NCI-H446 (cell line): ENCODE data around the gene C5orf15.
"Not testable (repeated sequence)": the region's sequence is repeated elsewhere in the genome, so short reads cannot be mapped to it uniquely, and the experiment has no call there.

Experiments used
- DNase-seq, 2 experiments: peaks; one replicate each; lab custom pipeline; 2025; lab: John Stamatoyannopoulos, UW

The C5orf15 gene

DNA sequence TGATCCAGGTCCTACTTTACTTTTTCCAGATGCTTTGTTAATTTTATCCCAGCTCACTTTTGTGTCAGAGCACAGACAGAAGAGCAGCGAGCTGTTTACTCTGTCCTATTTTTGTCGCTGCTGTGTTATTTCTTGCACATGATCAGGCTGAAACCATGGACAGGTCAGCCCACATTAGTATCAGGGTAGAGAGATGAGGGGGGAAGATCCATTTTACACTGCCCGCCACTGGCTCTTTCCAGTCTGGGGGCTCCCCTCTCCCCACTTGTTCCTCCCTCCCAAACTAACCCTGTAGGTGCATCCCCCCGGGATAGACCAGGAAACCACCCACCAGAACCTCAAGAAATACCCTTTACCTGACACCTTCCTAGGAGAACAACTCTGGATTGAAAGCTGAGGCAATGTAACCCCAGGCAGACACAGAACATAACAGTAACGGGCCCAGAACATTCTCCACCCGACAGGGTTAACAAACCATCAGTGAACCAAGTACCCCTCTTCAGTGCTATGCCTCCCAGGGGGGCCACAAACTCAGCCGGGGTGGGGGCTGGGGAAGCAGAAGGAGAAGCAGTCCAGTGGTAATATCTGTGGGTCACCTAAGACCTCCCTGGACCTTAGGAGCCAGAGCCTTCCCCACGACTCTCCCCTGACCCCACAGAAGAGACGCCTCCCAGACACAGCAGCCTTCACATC, 26.0 kb upstream of the C5orf15 start:
- DNase-seq: no peak

GRCh38 chr5:133993185-133993936, 24.9 kb upstream of the C5orf15 start:
- peak in 1 of 2 experiments; percentile 47 for DNase-seq

- DNase-seq: no peak
Observed at GRCh38 chr5:133992429-133993155, 24.2 kb upstream of the C5orf15 start.

DNA sequence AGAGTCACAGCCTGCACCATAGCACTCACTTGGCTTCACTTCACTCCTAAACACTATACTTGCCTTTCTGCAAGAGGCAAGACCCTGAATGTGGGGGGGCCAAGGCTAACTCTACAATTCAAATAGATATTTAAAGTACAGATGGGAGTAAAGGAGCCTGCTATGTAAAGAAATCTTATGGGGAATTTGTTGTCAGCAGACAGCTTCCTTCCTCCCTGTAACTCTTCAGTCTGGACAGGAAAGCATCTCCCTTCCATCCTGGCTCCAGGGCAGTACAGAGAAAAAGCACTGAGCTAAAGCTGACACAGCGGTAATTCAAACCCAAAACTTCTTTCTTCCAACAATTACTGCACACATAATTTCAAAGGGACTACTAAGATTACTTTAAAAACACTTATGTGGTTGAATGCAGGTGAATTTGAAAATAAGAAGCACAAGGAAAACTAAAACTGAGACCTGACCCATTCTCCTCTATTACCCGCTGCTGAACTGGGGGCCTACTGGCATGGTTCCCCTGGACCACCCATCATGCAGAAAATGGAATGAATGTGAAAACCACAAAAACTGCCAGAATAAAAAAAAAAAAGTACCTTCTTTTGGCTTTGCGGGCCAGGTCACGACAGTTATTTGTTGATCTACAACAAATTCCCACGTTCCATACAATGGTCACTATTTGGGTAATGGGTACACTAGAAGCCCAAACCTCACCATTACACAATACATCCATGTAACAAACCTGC, 22.9 kb upstream of the C5orf15 start:
- DNase-seq: no peak

GRCh38 chr5:133990396-133990795, 22.0 kb upstream of the C5orf15 start:
- DNase-seq: no peak

- DNase-seq: no peak
Observed at GRCh38 chr5:133985540-133986180, 17.2 kb upstream of the C5orf15 start.

DNA sequence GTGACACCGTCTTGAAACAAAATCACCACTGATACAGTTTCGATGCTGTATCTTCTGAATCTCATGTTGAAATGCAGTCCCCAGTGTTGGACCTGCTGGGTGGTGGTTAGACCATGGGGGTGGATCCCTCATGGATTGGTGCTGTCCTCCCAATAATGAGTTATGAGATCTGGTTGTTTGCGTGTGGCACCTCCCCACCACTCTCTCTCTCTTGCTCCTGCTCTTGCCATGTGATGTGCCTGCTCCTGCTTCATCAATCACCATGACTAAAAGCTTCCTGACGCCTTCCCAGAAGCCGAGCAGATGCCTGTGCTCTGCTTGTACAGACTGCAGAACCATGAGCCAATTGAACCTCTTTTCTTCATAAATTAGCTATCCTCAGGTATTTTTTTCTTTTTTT, 15.2 kb upstream of the C5orf15 start:
- no peak for DNase-seq

- no peak for DNase-seq
Observed at GRCh38 chr5:133981714-133982113, 13.3 kb upstream of the C5orf15 start.

GRCh38 chr5:133980652-133981051, 12.2 kb upstream of the C5orf15 start:
- no peak for DNase-seq

DNA sequence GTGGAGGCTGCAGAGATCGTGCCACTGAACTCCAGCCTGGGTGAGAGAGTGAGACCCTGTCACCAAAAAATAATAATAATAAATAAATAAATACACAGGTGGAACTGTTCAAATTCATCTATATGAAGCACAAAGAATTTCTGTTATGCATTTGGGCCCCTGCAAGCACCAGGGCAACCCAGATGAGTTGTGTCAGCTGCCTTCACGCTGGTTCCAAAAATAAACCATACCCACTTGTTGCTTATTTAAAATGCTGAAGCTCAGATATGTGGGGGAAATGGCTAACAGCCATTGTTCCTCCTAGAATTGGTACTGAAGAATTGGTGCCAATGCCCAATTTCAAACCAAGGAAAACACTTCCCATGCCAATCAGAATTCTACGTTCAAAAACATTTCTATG, 10.5 kb upstream of the C5orf15 start:
- DNase-seq: no peak

- no peak for DNase-seq
Observed at GRCh38 chr5:133977858-133978257, 9.4 kb upstream of the C5orf15 start.

DNA sequence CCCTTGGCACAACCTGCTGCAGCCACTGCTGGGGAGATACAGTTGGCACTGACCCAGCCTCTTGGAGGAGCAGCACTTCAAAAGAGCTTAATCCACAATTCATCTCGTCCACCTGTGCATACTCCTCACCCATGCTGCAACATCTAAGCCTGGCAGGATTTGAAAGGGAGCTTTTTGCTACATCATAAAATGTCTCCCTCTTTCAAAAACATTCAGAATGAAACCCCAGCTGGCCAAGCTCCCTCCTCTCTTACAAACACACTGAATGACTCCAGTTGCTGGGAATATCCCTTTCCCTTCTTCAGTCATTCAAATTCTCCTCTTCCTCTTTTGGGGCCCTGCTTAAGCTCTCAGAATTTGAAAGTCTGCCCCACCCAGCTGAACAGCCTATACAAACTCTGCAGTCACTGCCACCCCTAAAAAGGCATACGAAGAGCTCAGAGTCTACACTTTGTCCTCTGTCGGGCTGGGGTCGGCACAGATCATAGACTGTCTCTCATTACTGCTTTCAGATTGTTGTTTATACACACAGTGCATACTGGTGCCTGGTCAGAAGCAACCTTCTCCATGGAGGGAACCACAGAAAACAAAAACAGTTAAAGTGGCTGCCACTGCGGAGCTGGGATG, 8.8 kb upstream of the C5orf15 start:
- DNase-seq: peak in 1 of 2 experiments; percentile 9

- not testable (repeated sequence) for DNase-seq
Observed at GRCh38 chr5:133975546-133975945, 7.1 kb upstream of the C5orf15 start.

DNA sequence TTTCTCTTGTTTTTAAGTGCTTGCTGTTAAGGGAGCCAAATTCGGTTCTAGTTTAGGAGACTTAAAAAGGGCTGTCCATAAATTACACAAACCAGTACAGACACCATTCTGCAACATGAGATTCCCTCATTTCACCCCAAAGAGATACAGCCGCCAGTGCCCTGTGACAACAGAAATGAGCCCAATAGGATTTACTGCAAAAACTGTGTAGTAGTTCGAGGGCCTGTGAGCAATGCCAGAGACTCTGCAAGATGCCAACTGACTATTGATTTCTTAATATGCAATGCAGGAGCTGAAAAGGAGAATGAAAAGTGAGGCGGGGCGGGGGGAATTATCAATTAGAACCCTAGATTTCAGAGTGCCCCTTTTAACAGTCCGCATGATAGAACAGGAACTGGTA, 5.7 kb upstream of the C5orf15 start:
- no peak for DNase-seq

DNA sequence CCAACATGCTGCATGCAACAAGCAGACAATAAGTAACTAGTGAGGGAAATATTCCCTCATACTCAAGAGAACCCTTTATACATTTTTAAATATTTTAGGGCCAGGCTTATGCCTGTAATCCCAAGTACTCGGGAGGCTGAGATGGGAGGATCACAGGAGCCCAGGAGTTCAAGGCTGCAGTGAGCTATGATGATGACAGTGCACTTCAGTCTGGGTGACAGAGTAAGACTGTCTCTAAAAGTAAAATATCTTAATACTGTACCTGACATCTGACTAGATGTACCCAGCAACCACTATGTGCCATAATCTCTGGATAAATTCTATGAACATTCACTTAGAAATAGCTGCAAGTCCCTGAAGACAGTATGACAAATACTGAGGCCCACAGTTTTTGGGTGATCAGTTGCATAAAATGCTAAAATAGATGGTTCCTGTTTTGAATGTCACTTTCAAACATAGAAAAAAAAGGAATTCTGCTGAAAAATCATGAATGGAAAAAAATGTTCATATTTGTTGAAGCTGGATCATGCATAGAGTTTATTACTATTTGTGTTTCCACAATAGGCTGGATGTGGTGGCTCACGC, 2.0 kb upstream of the C5orf15 start:
- DNase-seq: no peak

DNA sequence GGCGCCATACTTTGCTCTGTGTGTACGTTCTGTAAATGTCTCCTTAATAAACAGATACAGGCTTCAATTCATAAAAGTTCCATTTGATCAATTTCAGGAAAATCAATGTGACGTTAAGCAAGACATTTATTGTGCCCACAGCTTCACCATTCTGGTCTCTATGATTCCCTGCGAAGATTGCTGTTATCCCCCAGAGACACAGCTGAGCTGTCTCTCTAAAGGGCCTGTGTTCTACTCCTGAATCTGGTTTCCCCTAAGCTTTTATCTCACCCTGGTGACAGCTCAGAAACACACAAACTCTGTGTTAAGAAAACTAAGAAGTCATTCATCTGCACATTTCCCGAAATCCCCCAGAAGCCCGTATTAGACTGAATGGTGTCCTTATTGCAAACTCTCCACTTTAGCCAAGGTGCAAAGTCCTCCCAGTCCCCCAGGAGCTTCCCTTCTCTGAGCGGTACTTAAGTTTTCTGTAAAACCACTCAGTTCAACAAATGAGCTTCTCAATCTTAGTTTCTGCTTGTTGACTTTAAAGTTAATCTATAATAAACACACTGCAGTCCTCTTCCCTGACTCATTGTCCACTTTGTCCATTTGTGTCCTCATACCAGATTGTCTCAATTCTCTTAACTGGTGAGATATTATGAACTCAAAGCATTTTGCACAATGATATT, 1.4 kb upstream of the C5orf15 start:
- no peak for DNase-seq

GRCh38 chr5:133967698-133968203, 674 bp downstream of the C5orf15 start:
- no peak for DNase-seq

- no peak for DNase-seq
Observed at GRCh38 chr5:133967124-133967523, 1.3 kb downstream of the C5orf15 start.

DNA sequence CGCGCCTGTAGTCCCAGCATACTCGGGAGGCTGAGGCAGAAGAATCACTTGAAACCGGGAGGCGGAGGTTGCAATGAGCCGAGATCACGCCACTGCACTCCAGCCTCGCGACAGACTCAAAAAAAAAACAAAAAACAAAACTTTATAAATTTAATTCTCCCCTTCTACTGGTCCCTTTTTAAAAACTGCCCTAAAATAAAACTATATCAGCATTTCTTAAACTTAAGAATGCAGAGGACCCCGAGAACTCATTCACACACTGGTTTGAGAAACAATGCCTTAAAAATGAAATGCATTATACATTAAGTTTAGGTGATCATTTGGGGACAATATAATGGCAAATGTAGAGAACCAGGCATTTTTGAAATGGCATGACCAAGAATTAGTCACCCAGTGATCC, 2.3 kb downstream of the C5orf15 start:
- no peak for DNase-seq

DNA sequence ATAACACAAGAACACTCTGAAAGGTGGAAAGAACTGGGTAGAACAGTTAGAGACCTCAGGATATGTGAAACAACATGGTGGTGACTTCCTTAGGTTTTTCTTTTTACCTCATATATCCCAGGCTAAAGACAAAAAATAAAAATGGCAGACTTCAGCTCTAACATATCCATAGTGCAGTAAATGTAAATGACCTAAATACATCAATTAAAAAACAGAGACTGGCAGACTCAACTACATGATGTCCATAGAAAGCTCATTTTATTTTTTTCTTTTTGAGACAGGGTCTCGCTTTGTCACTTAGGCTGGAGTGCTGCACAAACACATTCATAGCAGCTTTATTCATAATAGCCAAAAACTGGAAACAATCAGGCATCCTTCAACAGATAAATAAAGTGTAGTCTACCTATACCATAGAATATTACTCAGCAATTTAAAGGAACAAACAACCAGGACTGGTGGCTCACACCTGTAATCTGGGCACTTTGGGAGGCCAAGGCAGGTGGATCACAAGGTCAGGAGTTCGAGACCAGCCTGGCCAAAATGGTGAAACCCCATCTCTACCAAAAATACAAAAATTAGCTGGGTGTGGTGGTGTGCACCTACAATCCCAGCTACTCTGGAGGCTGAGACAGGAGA, 4.8 kb downstream of the C5orf15 start:
- DNase-seq: no peak
